Fibroblast of skin of abdomen (primary cell): Measurements from ENCODE around the gene PPARG.

ENCODE experiments used
- DNase-seq: peaks from one replicate; pipeline ENCODE4 v3.0.0-alpha.2; 2013

The PPARG gene

GRCh38 chr3:12345584-12346494 is 57.0 kb downstream of the PPARG start:
- DNase-seq = no peak

DNA sequence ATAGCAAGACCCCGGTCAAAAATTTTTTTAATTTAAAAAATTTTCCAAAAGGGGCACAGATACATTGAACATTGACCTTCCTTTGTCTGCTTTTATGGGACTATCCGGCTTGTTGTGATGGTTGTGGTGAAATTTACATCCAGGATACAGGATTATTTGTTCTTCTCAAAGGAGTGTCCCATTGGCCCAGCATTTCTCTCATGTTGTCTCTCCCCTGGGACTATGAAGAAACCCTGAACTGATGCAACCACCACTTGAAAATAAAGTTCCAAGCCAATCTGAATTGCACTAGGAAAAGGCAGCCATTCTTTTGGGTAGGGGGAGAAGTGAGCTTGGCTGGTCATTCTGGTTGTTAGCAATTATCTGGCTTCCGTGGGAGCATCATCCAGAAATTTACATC is 58.4 kb downstream of the PPARG start:
- DNase-seq = no peak

DNA sequence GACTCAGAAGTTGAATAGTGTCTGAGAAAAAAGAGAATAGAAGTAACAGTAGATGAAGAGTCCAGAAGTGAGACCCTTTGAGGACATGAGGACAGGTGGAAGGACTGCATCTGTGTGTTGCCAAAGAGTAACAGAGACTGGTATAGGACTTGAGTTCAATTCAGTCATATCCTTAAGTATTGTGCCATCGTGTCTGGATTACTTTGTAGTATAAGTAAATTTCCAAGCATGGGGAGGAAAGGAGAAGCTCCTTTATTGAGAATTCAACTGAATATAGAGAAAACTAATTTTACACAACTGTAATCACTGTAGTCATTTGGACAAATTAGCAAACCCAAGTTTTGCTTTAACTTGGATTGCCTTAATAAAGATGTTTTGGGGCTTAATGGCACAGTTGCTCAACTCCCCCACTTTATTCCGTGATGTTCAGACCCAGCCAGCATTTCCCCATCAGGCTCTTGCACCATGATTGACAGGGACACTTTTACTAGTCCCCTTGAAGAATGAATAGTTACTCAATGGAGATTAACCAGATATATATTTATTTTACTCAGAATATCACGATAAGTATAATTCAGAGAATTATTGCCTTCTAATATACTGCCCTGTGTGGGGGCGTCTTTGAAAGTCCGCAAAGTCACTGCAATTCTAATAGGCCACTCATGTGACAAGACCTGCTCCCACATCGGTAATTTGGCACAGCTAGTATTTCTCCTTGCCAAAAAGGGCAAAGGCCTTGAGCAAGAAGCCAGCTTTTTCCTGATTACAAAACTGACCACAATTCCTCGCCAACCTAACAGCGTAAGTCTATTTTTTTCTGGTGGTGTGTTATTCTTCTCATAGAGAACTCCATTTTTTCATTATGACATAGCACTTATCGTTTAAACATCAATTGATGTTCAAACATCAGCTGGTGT is 61.3 kb downstream of the PPARG start:
- no peak for DNase-seq

DNA sequence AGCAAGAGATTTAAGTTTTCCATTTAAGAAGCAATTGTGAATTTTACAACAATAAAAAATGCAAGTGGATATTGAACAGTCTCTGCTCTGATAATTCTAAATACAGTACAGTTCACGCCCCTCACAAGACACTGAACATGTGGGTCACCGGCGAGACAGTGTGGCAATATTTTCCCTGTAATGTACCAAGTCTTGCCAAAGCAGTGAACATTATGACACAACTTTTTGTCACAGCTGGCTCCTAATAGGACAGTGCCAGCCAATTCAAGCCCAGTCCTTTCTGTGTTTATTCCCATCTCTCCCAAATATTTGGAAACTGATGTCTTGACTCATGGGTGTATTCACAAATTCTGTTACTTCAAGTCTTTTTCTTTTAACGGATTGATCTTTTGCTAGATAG is 62.3 kb downstream of the PPARG start:
- DNase-seq = no peak

GRCh38 chr3:12352253-12352652 is 63.4 kb downstream of the PPARG start:
- DNase-seq = no peak

DNA sequence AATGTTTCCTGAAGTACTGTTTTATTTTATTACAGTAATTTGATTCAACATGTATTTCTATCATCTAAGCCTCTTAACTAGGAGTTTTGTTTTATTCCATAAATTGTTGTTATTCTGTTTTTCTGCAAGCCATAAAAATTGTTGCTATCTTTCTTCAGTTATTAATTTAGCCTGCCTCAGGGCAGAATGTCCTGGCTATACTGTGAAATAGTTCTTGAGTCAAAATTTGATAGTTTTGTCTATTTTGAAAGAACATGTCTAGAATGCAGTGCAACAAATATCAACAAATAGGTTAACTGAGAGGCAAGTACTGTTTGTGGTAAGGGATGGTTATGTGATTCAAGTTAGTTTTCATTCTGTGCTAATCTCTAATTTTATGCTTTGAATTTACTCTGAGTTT is 63.9 kb downstream of the PPARG start:
- no peak for DNase-seq

DNA sequence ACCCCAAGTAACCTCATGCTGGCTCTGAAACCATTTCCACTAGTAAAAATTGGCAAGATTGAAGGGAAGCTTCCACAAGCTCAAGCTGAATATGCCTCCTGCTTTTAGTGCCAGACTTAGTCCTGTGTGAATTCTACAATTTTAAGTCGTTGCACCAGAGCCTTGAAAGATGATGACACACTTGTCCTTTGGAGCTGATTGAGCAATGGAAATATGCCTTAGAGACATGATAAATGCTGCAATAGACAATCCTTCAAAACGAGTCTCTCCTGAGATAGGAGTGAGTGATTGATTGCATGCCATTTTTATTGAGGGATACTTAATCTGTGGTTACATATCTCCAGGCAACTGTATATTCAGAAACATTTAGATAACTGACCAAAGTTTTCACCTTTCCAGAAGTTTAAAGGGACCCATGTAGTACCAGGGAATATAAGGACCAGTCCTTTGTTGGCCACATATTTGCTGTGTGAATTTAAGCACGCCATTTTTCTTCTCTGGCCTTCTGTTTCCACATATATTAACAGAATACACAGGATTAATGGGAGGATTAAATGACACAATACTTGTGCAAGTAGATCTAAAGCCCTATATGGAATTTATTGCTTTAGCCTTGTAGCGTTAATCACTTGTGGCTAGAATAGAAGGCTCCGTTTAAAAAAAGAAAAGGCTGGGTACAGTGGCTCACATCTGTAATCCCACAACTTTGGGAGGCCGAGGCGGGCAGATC is 65.1 kb downstream of the PPARG start:
- peak; percentile 62 for DNase-seq

GRCh38 chr3:12356175-12356574 is 67.3 kb downstream of the PPARG start:
- no peak for DNase-seq

- no peak for DNase-seq
Observed at GRCh38 chr3:12356996-12357395, 68.1 kb downstream of the PPARG start.

GRCh38 chr3:12357456-12357855 is 68.6 kb downstream of the PPARG start:
- peak; percentile 26 for DNase-seq

- no peak for DNase-seq
Observed at GRCh38 chr3:12363397-12364195, 74.7 kb downstream of the PPARG start.

DNA sequence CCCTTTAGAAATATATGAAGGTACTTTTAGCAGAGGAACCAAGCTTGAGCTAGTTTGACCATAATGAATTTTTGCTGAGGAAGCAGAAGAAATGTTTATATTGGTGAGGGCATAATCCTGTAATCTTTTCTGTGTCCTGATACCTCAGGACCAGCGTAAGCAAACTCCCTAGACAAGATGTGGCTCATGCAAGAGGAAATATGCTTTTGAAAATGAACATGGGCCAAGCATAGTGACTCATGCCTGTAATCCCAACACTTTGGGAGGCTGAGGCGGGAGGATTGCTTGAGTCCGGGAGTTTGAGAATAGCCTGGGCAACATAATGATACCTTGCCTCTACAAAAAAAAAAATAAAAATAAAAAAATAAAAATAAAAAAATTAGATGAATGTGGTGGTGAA is 78.5 kb downstream of the PPARG start:
- DNase-seq = no peak

DNA sequence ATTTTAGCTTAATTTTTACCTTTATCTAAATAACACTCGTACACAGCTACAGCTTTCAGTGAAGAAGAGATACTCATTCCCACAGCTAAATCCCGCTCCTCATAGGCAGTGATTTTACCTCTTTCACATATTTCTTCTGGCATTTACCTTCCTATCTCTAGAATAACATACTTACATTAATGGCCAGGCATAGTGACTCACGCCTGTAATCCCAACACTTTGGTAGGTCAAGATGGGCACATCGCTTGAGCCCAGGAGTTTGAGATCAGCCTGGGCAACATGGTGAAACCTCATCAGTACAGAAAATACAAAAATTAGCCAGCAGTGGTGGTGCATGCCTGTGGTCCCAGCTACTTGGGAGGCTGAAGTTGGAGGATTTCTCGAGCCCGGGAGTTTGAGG is 80.2 kb downstream of the PPARG start:
- no peak for DNase-seq

DNA sequence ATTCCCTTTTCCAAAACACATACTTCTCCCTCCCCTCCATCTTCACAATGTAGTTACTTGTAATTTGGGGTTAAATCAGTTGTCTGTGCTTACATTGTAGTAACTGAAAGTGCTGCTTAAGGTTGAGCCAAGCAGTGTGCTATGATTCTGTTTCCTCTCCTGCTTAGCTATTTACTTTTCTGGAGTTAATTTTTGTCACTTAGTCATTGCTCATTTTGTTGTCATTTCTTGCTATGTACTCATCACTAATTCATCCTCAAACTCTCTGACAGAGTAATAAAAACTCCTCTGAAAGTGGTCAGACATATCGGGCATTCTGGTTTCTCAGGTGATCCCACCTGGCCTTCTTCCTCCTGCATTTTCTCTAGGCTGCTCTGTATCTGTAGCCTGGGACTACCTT is 80.7 kb downstream of the PPARG start:
- DNase-seq = no peak

DNA sequence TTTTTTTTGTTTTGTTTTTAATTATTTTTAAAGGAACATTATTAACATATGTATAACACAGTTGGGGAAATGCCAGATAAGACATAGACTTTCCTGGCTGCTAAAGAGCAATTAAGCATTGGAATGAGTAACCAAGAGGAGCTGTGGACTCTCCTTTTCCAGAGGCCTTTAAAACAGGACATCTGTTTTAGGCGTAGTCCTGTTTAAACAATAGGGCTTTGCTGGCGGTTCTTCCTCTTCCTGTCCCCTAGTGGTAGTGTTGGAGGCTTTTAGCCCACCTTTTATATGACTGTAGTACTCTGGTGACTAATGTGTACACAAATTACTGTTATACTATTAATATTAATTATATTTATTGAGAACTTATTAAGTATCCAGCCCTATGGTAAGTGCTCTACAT is 81.9 kb downstream of the PPARG start:
- DNase-seq = peak; percentile 48

- no peak for DNase-seq
Observed at GRCh38 chr3:12371525-12372140, 82.8 kb downstream of the PPARG start.

GRCh38 chr3:12372741-12373280 is 83.9 kb downstream of the PPARG start:
- DNase-seq = no peak

DNA sequence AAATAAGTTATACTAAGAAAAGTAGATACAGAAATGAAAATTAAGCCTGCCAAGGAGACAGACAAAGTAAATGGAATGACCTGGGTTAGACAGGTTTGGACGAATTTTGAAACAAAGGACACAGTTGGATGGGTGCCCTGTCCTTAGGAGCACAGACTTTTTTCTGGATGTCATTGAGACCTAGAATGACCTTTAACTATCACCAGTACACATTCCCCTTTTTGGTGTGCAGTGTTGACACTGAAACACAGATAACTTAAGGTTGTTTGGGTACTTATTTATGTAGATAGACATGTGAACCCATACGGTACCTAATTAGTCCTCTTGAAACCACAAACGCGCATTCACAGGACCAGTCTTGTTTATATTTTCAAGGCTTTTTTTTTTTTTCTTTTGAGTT is 86.7 kb downstream of the PPARG start:
- DNase-seq = no peak

- no peak for DNase-seq
Observed at GRCh38 chr3:12379640-12380429, 91.0 kb downstream of the PPARG start.

DNA sequence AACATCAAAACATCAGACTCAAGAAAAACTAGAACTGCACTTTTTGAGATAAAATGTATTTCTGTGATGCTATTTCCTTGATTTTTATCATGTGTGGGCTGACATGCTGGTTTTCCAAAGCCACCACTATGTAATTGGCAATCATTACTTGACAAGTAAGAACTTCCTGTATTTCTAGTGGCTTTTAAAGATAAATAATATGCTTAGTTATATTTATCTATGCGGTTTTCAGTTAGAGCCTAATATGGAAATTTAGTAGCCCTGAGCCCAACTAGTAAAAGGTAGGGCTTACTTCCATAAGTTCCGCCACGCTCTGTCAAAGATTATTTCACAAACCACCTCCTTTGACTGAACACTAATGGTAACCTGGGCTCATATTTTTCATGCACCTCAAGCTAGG is 91.6 kb downstream of the PPARG start:
- no peak for DNase-seq
